ENCODE results near the gene FCN1. TPM values are rescaled to one million over a fixed set of nuclear protein-coding genes. Genes with fewer than 3 reads are reported as not detected.

The FCN1 gene
- total and polyA plus RNA-seq, 10 of the 15 experiments (the other 5 are each of a cell fraction or from before 2014, with no cell fraction given) = 0.08 TPM; not detected in 9

- in situ Hi-C loops (cut with MboI) = no loop called here
Measured at GRCh38 chr9:134955801-134956200, 38.1 kb upstream of the FCN1 start.

More at GRCh38 chr9:134955801-134956200, 38.1 kb upstream of the FCN1 start:
- Histone ChIP-seq H3K27ac (ENCODE audit: control insufficient read depth, insufficient read depth) (no peak overlapping the region), H4K20me1 (ENCODE audit: control insufficient read depth, insufficient read depth) (no peaks in the 10 kb centered on the region), H3K27me3 (replicated peaks in 1 of 2; ENCODE audit: control insufficient read depth in 2 of 2, insufficient read depth in 2 of 2, low read length in 1 of 2) (0 out of 4 replicates have a peak, but pooled peaks cover 0 to 1% of the 10 kb centered on the region in 2 experiments), H3K9ac (ENCODE audit: control insufficient read depth, insufficient read depth, low read length) (no peak overlapping the region), H3K4me1 (ENCODE audit: control insufficient read depth, insufficient read depth, low read length) (no peaks in the 10 kb centered on the region), H3K79me2 (ENCODE audit: control insufficient read depth, insufficient read depth, low read length) (no peaks in the 10 kb centered on the region), H3K4me3 (no peak overlapping the region), H3K9me3 (replicated peaks; ENCODE audit: control insufficient read depth, insufficient read depth, low read length) (no peaks in the 10 kb centered on the region; the same call in 2 of the 3 replicates), H3K36me3 (ENCODE audit: control insufficient read depth in 2 of 2, insufficient read depth in 2 of 2, low read length in 1 of 2) (no peaks in the 10 kb centered on the region), H3K4me2 (ENCODE audit: control insufficient read depth, insufficient read depth) (no peak overlapping the region), H2AFZ (ENCODE audit: control insufficient read depth, low read depth, low read length) (no peak overlapping the region)
- ChIA-PET POLR2A (no interaction called here), SMC1A (ENCODE audit: uncharacterized antibody, unreplicated experiment) (interaction anchor here (1.1 kb wide), 1 partner anchor 67 kb away, joined by 3 read pairs; no protein-coding TSS in a partner anchor), CTCF (no interaction called here), RAD21 (ENCODE audit: unreplicated experiment) (no interaction called here)
- no TSS peak for BruUV-seq (replicated peaks)
- intact Hi-C loops (cut with micrococcal nuclease; ENCODE audit: unreplicated experiment) = no loop called here
- TF ChIP-seq ZNF217 (IDR thresholded peaks at IDR 0.05) (no peak), SUPT20H (IDR thresholded peaks at IDR 0.05; ENCODE audit: borderline replicate concordance, control insufficient read depth, low read depth, low read length) (no peak), ATF7 (IDR thresholded peaks at IDR 0.05; ENCODE audit: low read depth) (no peak), NKRF (conservative IDR thresholded peaks at IDR 0.05) (no peak), BMI1 (IDR thresholded peaks at IDR 0.05; ENCODE audit: borderline replicate concordance) (no peak), TCF7 (IDR thresholded peaks at IDR 0.05; ENCODE audit: borderline replicate concordance) (no peak)
- DNase-seq (ENCODE audit: low read depth, low spot score) (no peak), ATAC-seq (no peak), FAIRE-seq (no peak)
- 27% methylated on average over 7 of the region's 7 CpGs for WGBS (ENCODE audit: insufficient coverage, insufficient replicate concordance, low lambda C conversion rate, missing lambda C conversion rate)

Measured in GM12878 (cell line).